ENCODE measurements around the gene CHCHD3.

The CHCHD3 gene

GRCh38 chr7:132778761-132779160 is 303.1 kb downstream of the CHCHD3 start:
- H3K9ac ChIP-seq (ENCODE audit: low read depth, low read length): no peak overlapping the region

DNA sequence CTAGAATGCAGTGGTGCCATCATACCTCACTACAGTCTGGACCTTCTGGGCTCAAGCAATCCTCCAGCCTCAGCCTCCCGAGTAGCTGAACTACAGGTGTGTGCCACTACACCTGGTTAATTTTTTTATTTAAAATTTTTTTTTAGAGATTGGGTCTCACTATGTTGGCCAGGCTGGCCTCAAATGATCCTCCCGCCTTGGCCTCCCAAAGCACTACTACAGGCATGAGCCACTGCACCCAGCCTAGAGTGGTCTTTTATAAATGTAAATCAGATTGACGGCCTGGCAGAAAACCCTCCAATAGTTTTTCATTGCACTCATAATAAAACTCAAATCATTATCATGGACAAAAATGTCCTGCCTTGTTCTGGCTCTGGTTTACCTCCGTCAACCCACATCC is 303.9 kb downstream of the CHCHD3 start:
- H3K4me3 ChIP-seq (ENCODE audit: low read length): no peak overlapping the region
- H3K27ac ChIP-seq (ENCODE audit: low read length): no peak overlapping the region
- peaks cover 5% of the 10 kb centered on the region; the same call in 1 of the 2 replicates for H3K4me1 ChIP-seq (ENCODE audit: insufficient read depth, low read length)
- H3K36me3 ChIP-seq (ENCODE audit: insufficient read depth, low read depth, low read length): no peaks in the 10 kb centered on the region
- no peaks in the 10 kb centered on the region for H3K9me3 ChIP-seq (ENCODE audit: insufficient read depth, low read depth, low read length)
- H3K9ac ChIP-seq (ENCODE audit: low read depth, low read length): no peak overlapping the region
- H3K27me3 ChIP-seq (ENCODE audit: insufficient read depth, low read length): no peaks in the 10 kb centered on the region

More at GRCh38 chr7:132778761-132779160, 303.1 kb downstream of the CHCHD3 start:
- Histone ChIP-seq H3K27ac (ENCODE audit: low read length) (no peak overlapping the region), H3K4me3 (ENCODE audit: low read length) (no peak overlapping the region), H3K9me3 (ENCODE audit: insufficient read depth, low read depth, low read length) (no peaks in the 10 kb centered on the region), H3K36me3 (ENCODE audit: insufficient read depth, low read depth, low read length) (no peaks in the 10 kb centered on the region), H3K27me3 (ENCODE audit: insufficient read depth, low read length) (no peaks in the 10 kb centered on the region), H3K4me1 (ENCODE audit: insufficient read depth, low read length) (peaks cover 5% of the 10 kb centered on the region; the same call in 1 of the 2 replicates)

GRCh38 chr7:132777414-132777813 is 304.5 kb downstream of the CHCHD3 start:
- Histone ChIP-seq H3K4me3 (ENCODE audit: low read length) (no peak overlapping the region), H3K9ac (ENCODE audit: low read depth, low read length) (no peak overlapping the region), H3K4me1 (ENCODE audit: insufficient read depth, low read length) (peaks cover 5% of the 10 kb centered on the region; the same call in 1 of the 2 replicates), H3K9me3 (ENCODE audit: insufficient read depth, low read depth, low read length) (no peaks in the 10 kb centered on the region), H3K36me3 (ENCODE audit: insufficient read depth, low read depth, low read length) (no peaks in the 10 kb centered on the region), H3K27me3 (ENCODE audit: insufficient read depth, low read length) (no peaks in the 10 kb centered on the region), H3K27ac (ENCODE audit: low read length) (no peak overlapping the region)

GRCh38 chr7:132776048-132776620 is 305.8 kb downstream of the CHCHD3 start:
- no peaks in the 10 kb centered on the region for H3K36me3 ChIP-seq (ENCODE audit: insufficient read depth, low read depth, low read length)
- H3K27ac ChIP-seq (ENCODE audit: low read length): no peak overlapping the region
- H3K9me3 ChIP-seq (ENCODE audit: insufficient read depth, low read depth, low read length): no peaks in the 10 kb centered on the region
- no peak overlapping the region for H3K9ac ChIP-seq (ENCODE audit: low read depth, low read length)
- peaks cover 5% of the 10 kb centered on the region; the same call in 1 of the 2 replicates for H3K4me1 ChIP-seq (ENCODE audit: insufficient read depth, low read length)
- H3K27me3 ChIP-seq (ENCODE audit: insufficient read depth, low read length): no peaks in the 10 kb centered on the region
- no peak overlapping the region for H3K4me3 ChIP-seq (ENCODE audit: low read length)

- H3K4me3 ChIP-seq (ENCODE audit: low read length): no peak overlapping the region
- H3K9me3 ChIP-seq (ENCODE audit: insufficient read depth, low read depth, low read length): peaks cover 7% of the 10 kb centered on the region; the same call in 1 of the 2 replicates
- H3K36me3 ChIP-seq (ENCODE audit: insufficient read depth, low read depth, low read length): no peaks in the 10 kb centered on the region
- H3K4me1 ChIP-seq (ENCODE audit: insufficient read depth, low read length): no peaks in the 10 kb centered on the region; the same call in 1 of the 2 replicates
- no peak overlapping the region for H3K27ac ChIP-seq (ENCODE audit: low read length)
- H3K27me3 ChIP-seq (ENCODE audit: insufficient read depth, low read length): no peaks in the 10 kb centered on the region
- no peak overlapping the region for H3K9ac ChIP-seq (ENCODE audit: low read depth, low read length)
Measured at GRCh38 chr7:132773527-132773956, 308.3 kb downstream of the CHCHD3 start.

DNA sequence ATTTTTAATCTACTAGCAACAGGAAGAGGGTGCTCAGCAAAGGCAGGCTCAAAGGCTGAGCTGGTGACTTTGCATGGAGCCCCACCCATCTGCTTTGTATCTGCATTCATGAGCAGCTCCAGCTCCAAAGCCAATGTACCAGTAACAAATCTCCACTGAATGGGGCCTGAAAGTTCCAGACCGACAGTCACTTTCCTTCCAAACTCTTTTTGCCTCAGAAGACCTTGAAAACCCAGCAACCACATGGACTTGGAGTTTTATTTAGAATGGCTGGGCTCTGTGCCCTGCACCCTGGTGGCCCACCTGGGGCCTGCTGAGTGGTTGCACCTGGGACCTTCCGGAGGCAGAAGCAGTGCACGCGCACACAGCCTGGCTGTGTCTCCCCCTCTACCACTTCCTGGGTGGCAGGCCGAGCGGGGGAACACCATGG is 310.6 kb downstream of the CHCHD3 start:
- H3K36me3 ChIP-seq (ENCODE audit: insufficient read depth, low read depth, low read length): no peaks in the 10 kb centered on the region
- peaks cover 7% of the 10 kb centered on the region; the same call in 1 of the 2 replicates for H3K9me3 ChIP-seq (ENCODE audit: insufficient read depth, low read depth, low read length)
- no peak overlapping the region for H3K27ac ChIP-seq (ENCODE audit: low read length)
- no peaks in the 10 kb centered on the region; the same call in 1 of the 2 replicates for H3K4me1 ChIP-seq (ENCODE audit: insufficient read depth, low read length)
- no peaks in the 10 kb centered on the region for H3K27me3 ChIP-seq (ENCODE audit: insufficient read depth, low read length)
- H3K9ac ChIP-seq (ENCODE audit: low read depth, low read length): no peak overlapping the region
- no peak overlapping the region for H3K4me3 ChIP-seq (ENCODE audit: low read length)

- no peaks in the 10 kb centered on the region; the same call in 1 of the 2 replicates for H3K4me1 ChIP-seq (ENCODE audit: insufficient read depth, low read length)
- H3K9me3 ChIP-seq (ENCODE audit: insufficient read depth, low read depth, low read length): peaks cover 7% of the 10 kb centered on the region; the same call in 1 of the 2 replicates
- H3K27ac ChIP-seq (ENCODE audit: low read length): no peak overlapping the region
- no peaks in the 10 kb centered on the region for H3K27me3 ChIP-seq (ENCODE audit: insufficient read depth, low read length)
- H3K9ac ChIP-seq (ENCODE audit: low read depth, low read length): no peak overlapping the region
- H3K36me3 ChIP-seq (ENCODE audit: insufficient read depth, low read depth, low read length): no peaks in the 10 kb centered on the region
- no peak overlapping the region for H3K4me3 ChIP-seq (ENCODE audit: low read length)
Measured at GRCh38 chr7:132770055-132770454, 311.8 kb downstream of the CHCHD3 start.

DNA sequence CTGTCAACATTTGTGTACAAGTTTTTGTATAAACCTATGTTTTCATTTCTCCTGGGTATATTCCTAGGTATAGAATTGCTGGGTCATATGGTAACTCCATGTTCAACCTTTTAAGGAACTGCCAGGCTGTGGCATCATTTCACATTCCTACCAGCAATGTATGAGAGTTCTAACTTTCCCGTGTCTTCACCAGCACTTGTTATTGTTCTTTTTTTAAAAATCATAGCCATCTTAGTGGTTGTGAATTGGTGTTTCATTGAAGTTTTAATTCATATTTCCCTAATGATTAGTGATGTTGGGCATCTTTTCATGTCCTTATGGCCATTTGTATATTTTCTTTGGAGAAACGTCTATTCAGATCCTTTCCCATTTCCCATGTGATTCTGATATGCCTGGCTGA is 312.6 kb downstream of the CHCHD3 start:
- no peaks in the 10 kb centered on the region; the same call in 1 of the 2 replicates for H3K4me1 ChIP-seq (ENCODE audit: insufficient read depth, low read length)
- peaks cover 7% of the 10 kb centered on the region; the same call in 1 of the 2 replicates for H3K9me3 ChIP-seq (ENCODE audit: insufficient read depth, low read depth, low read length)
- H3K27ac ChIP-seq (ENCODE audit: low read length): no peak overlapping the region
- no peak overlapping the region for H3K9ac ChIP-seq (ENCODE audit: low read depth, low read length)
- no peak overlapping the region for H3K4me3 ChIP-seq (ENCODE audit: low read length)
- H3K27me3 ChIP-seq (ENCODE audit: insufficient read depth, low read length): no peaks in the 10 kb centered on the region
- no peaks in the 10 kb centered on the region for H3K36me3 ChIP-seq (ENCODE audit: insufficient read depth, low read depth, low read length)

GRCh38 chr7:132768099-132768498 is 313.8 kb downstream of the CHCHD3 start:
- H3K9ac ChIP-seq (ENCODE audit: low read depth, low read length): no peak overlapping the region
- no peaks in the 10 kb centered on the region for H3K27me3 ChIP-seq (ENCODE audit: insufficient read depth, low read length)
- no peaks in the 10 kb centered on the region for H3K4me1 ChIP-seq (ENCODE audit: insufficient read depth, low read length)
- H3K36me3 ChIP-seq (ENCODE audit: insufficient read depth, low read depth, low read length): no peaks in the 10 kb centered on the region
- no peak overlapping the region for H3K4me3 ChIP-seq (ENCODE audit: low read length)
- H3K27ac ChIP-seq (ENCODE audit: low read length): no peak overlapping the region
- H3K9me3 ChIP-seq (ENCODE audit: insufficient read depth, low read depth, low read length): peaks cover 7% of the 10 kb centered on the region; the same call in 1 of the 2 replicates

GRCh38 chr7:132767378-132767777 is 314.5 kb downstream of the CHCHD3 start:
- no peak overlapping the region for H3K4me3 ChIP-seq (ENCODE audit: low read length)
- no peaks in the 10 kb centered on the region for H3K27me3 ChIP-seq (ENCODE audit: insufficient read depth, low read length)
- H3K4me1 ChIP-seq (ENCODE audit: insufficient read depth, low read length): no peaks in the 10 kb centered on the region
- no peak overlapping the region for H3K9ac ChIP-seq (ENCODE audit: low read depth, low read length)
- peaks cover 7% of the 10 kb centered on the region; the same call in 1 of the 2 replicates for H3K9me3 ChIP-seq (ENCODE audit: insufficient read depth, low read depth, low read length)
- no peak overlapping the region for H3K27ac ChIP-seq (ENCODE audit: low read length)
- no peaks in the 10 kb centered on the region for H3K36me3 ChIP-seq (ENCODE audit: insufficient read depth, low read depth, low read length)

- H3K4me1 ChIP-seq (ENCODE audit: insufficient read depth, low read length): no peaks in the 10 kb centered on the region
- H3K4me3 ChIP-seq (ENCODE audit: low read length): no peak overlapping the region
- no peak overlapping the region for H3K27ac ChIP-seq (ENCODE audit: low read length)
- no peak overlapping the region for H3K9ac ChIP-seq (ENCODE audit: low read depth, low read length)
- H3K9me3 ChIP-seq (ENCODE audit: insufficient read depth, low read depth, low read length): peaks cover 7% of the 10 kb centered on the region; the same call in 1 of the 2 replicates
- H3K27me3 ChIP-seq (ENCODE audit: insufficient read depth, low read length): no peaks in the 10 kb centered on the region
- no peaks in the 10 kb centered on the region for H3K36me3 ChIP-seq (ENCODE audit: insufficient read depth, low read depth, low read length)
Measured at GRCh38 chr7:132766660-132767059, 315.2 kb downstream of the CHCHD3 start.

- Histone ChIP-seq H3K9me3 (ENCODE audit: insufficient read depth, low read depth, low read length) (peaks cover 7% of the 10 kb centered on the region; the same call in 1 of the 2 replicates), H3K27me3 (ENCODE audit: insufficient read depth, low read length) (no peaks in the 10 kb centered on the region), H3K4me3 (ENCODE audit: low read length) (no peak overlapping the region), H3K4me1 (ENCODE audit: insufficient read depth, low read length) (no peaks in the 10 kb centered on the region), H3K36me3 (ENCODE audit: insufficient read depth, low read depth, low read length) (no peaks in the 10 kb centered on the region), H3K27ac (ENCODE audit: low read length) (no peak overlapping the region), H3K9ac (ENCODE audit: low read depth, low read length) (no peak overlapping the region)
Measured at GRCh38 chr7:132765861-132766260, 316.0 kb downstream of the CHCHD3 start.
